HG03159 (cell line): ENCODE results near the gene FBXO27.
"Not testable (repeated sequence)": the region's sequence is repeated elsewhere in the genome, so short reads cannot be mapped to it uniquely, and the experiment has no call there.

ENCODE experiments used
- ATAC-seq: cut with Tn5 transposase; IDR thresholded peaks from one replicate; pipeline ENCODE4 v1.9.1; 2021; ENCODE audit warnings: mild to moderate bottlenecking, moderate library complexity; ENCODE audit not compliant: unreplicated experiment

FBXO27 gene

DNA sequence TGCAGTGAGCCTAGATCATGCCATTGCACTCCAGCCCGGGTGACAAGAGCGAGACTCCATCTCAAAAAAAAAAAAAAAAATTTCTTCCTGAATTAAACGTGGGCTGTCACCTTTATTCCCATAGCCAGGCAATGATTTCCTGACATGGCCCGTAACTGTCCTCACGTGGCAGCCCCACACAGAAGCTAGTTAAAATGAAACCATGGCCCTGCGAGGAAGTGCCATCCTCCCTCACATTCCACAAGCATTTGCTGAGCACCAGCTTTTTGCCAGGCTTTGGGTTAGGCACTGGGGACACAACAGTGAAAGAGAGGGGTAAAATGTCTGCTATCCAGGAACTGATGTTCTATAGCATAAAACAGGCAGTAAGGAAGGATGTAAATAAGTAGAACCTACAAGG lies 13.2 kb upstream of the FBXO27 start:
- no peak for ATAC-seq

DNA sequence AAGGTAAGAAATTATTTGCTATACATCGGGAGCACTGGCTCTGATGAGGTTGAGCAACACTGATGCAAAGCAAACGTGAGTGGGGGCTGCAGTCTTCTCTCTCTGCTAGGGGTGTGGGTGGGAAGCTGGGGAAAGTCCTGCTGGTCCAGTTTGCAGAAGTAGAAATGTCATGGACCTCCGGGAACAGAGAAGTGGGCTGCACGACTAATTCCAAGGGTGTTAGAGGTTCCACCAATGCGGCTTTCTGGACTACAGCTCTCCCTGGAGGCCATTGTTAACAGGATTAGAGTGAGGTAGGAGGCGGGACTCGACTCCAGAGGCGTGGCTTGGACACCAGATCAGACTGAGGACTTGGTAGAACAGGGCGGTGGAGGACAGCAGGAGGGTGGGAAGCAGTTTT lies 5.7 kb upstream of the FBXO27 start:
- no peak for ATAC-seq

GRCh38 chr19:39037194-39037593 lies 4.8 kb upstream of the FBXO27 start:
- ATAC-seq: no peak

- ATAC-seq: no peak
Observed at GRCh38 chr19:39036581-39036980, 4.2 kb upstream of the FBXO27 start.

DNA sequence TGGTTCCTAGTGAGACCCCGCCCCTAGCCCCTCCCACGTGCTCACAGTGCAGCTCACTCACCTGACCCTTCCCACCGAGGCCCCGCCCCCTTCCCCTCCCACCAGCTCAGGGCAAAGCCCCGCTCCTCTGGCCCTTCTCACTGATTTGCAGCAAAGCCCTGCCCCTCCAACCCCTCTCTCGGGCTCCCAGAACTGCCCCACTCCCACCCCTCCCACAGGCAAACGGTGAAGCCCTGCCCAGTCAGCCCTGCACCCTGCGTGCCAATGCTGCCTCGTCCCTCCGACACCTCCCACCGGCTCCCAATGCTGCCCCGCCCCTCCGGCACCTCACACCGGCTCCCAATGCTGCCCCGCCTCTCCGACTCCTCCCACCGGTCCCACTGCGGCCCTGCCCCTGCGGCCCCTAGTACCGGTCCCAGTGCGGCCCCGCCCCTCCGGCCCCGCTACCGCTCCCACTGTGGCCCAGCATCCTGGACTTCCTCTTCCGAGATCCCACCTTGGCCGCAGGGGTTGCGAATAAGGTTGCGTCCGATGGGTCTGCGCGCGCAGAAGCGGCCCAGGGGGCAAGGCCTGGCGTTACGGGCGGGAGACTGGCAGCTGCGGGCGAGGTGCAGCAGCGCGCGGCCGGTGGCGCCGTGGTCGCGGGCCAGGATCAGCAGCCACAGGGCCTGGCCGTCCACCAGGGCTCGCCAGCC lies 834 bp downstream of the FBXO27 start:
- peak; percentile 72 for ATAC-seq

- no peak for ATAC-seq
Observed at GRCh38 chr19:39030854-39031367, 1.4 kb downstream of the FBXO27 start.

- no peak for ATAC-seq
Observed at GRCh38 chr19:39024875-39025641, 7.3 kb downstream of the FBXO27 start.

GRCh38 chr19:39021063-39021462 lies 11.3 kb downstream of the FBXO27 start:
- ATAC-seq: no peak

DNA sequence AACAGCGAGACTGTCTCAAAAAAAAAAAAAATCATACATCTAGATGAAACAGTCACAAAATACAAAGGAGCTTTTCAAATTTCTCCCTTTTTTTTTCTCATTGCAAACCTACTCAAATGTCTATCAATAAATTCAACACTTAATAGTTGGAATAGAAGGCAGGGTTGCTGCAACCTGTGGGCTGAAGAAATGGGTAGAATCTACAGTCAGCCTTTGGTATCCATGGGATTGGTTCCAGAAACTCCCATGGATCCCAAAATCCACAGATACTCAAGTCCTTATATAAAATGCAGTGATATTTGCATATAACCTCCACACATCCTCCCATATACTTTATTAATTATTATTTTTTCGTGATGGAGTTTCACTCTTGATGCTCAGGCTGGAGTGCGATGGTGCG lies 14.7 kb downstream of the FBXO27 start:
- ATAC-seq: no peak

DNA sequence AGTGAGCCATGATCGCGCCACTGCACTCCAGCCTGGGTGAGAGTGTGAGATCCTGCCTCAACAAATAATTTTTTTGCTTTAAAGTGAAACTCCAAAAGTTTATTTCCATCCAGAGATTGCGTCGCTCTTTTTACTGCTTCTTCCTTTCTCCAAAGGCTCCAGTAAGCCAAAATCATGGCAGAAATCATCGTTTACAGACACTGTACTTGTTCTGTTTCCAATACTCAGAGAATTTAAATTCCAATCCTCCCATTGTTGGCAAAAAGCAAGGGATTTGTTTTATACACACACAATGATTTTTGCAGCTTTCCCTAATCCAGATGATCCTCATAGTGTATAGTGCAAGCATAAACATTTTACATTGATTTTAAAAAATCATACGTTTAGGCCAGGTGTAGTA lies 15.3 kb downstream of the FBXO27 start:
- no peak for ATAC-seq

GRCh38 chr19:39014037-39014436 lies 18.3 kb downstream of the FBXO27 start:
- ATAC-seq: no peak

DNA sequence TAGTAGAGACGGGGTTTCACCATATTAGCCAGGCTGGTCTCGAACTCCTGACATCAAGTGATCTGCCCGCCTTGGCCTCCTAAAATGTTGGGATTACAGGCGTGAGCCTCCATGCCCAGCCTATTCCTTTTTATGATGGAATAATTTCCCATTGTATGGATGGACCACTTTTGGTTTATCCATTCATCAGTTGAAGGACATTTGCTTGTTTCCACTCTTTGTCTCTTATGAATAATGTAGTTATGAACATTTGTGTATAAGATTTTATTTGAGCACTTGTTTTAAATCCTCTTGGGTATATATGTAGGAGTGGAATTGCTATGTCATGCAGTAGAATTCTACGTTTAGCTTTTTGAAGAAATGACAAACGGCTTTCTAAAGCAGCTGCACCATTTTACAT lies 23.3 kb downstream of the FBXO27 start:
- ATAC-seq: no peak

GRCh38 chr19:39008137-39008536 lies 24.2 kb downstream of the FBXO27 start:
- ATAC-seq: no peak

GRCh38 chr19:39007096-39007495 lies 25.3 kb downstream of the FBXO27 start:
- no peak for ATAC-seq

DNA sequence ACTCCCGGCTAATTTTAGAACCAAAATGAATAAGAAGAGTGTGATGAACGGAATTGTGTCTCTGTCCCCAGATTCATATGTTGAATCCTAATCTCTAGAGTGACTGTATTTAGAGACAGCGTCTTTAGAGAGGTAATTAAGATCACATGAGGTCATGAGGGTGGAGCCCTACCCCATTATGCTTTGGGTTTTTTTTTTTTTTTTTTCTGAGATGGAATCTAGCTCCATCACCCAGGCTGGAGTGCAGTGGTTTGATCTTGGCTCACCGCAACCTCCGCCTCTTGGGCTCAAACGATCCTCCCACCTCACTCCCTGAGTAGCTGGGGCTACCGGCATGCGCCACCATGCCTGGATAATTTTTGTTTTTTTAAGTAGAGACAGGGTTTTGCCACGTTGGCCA lies 27.9 kb downstream of the FBXO27 start:
- no peak for ATAC-seq

GRCh38 chr19:39003796-39004195 lies 28.6 kb downstream of the FBXO27 start:
- ATAC-seq: no peak

DNA sequence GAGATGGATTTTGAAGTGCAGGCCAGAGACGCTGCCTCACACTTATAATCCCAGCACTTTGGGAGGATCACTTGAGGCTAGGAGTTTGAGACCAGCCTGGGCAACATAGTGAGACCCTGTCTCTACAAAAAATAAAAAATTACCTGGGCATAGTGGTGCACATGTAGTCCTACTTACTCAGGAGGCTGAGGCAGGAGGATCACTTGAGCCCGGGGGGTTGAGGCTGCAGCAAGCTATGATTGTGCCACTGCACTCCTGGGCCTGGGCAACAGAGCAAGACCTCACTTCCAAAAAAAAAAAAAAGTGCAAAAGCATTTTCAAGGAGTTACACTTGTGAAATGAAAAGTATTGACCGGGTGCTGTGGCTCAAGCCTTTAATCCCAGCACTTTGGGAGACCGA lies 29.2 kb downstream of the FBXO27 start:
- no peak for ATAC-seq

DNA sequence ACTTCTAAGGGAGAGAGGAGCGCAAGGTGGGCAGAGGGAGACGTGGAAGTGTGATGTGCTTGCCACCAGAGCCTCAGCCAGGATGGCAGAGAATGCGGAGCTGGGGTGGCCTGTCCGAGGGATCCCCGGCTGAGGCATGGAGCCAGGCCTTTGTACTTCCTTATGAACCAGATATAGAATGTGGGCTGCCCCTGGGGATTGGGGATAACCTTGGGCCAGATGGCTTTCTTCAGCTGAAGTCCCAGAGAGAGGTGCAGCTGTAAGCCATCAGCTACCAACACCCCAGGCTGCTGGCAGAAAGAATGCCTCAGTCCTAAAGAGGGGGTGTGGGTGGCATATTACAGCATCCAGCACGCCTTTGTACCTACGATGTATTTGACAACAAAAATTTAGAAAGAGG lies 31.3 kb downstream of the FBXO27 start:
- no peak for ATAC-seq

DNA sequence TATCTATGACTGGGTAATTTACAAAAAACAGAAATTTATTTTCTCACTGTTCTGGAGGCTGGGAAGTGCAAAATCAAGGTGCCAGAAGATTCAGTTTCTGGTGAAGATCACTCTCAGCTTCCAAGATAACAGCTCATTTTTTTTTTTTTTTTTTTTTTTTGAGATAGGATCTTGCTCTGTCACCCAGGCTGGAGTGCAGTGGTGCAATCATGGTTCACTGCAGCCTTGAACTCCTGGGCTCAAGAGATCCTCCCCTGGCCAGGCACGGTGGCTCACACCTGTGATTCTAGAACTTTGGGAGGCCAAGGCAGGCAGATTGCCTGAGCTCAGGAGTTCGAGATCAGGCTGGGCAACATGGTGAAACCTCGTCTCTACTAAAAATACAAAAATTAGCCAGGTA lies 34.8 kb downstream of the FBXO27 start:
- ATAC-seq: not testable (repeated sequence)

- no peak for ATAC-seq
Observed at GRCh38 chr19:38993271-38993670, 39.1 kb downstream of the FBXO27 start.

DNA sequence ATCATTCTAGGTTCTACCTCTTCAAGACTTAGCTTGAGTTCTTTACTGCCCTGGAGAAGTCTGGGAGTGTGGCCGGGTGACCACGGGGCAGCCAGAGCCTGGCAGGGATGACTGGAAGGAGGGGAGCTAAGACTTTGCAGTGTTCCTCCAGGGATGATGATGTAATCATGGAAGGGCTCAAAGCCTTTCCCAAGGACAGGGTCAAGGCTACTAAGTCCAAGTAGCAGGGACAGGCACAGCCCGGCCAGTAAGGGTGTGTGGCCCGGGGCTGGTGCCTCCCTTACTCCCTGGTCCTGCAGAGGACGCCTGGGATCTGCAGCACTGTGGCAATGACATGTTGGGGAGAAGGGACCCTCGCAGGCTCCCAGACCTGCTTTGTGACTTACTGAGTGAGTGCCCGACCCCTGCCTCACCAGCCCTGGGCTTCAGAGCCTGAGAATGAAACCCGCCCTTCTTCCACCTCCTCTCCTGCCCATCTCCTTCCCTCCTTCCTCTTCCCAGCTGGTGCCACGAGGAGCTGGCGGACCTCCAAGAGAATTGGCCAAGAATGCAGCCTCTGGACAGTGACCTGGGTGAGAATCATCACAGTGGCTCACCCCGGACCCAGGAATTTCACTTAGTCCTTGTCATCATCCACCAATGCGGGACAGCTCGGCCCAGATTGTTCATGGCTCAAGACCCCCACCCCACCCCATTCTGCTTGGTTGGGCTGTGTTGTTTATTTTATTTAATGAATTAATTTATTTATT lies 41.2 kb downstream of the FBXO27 start:
- no peak for ATAC-seq

- not testable (repeated sequence) for ATAC-seq
Observed at GRCh38 chr19:38989614-38990013, 42.7 kb downstream of the FBXO27 start.
